Omental fat pad (tissue), 4 donors: Measurements from ENCODE around the gene ATP5PF. TPM values are rescaled to one million over a fixed set of nuclear protein-coding genes. Genes with fewer than 3 reads are reported as not detected.
A peak's percentile ranks its signal among the peaks of the same experiment; 100 is the strongest.

Experiments
- ATAC-seq: fragments of 150-250 bp; one replicate; pipeline ENCODE4 v1.9.1; 2016; ENCODE audit warnings: mild to moderate bottlenecking, moderate library complexity; ENCODE audit not compliant: low FRiP score
- DNase-seq: peaks from one replicate; pipeline ENCODE4 v3.0.0-alpha.2; 2019; ENCODE audit warnings: low spot score
- CTCF ChIP-seq, 3 donors: fragments of 450-650 bp; IDR thresholded peaks; one replicate each; pipeline ENCODE4 v1.5.1; 2016 to 2017; ENCODE audit warnings: antibody characterized with exemption in 3 of 3, mild to moderate bottlenecking in 3 of 3, moderate library complexity in 2 of 3
- total RNA-seq, 4 donors: library from RNA; depleted of rRNA; stranded (reverse); fragments of >200 nt; gene quantifications; one replicate each; pipeline ENCODE4 v1.1.0, GENCODE V29; 2016

The ATP5PF gene
- total RNA-seq, 4 donors from 2014 or later, result 69.1 to 110 (median 94.1) TPM

- TF ChIP-seq CTCF (IDR thresholded peaks at IDR 0.05), result no peak
- DNase-seq (no peak), ATAC-seq (no peak)
Observed at GRCh38 chr21:25742900-25743299, 8.2 kb upstream of the ATP5PF start.

GRCh38 chr21:25737421-25737820, 2.7 kb upstream of the ATP5PF start:
- ATAC-seq (no peak), DNase-seq (no peak)
- TF ChIP-seq CTCF (IDR thresholded peaks at IDR 0.05), result no peak

- ATAC-seq, result peak; percentile 63
Observed at GRCh38 chr21:25735646-25736597, 1.2 kb upstream of the ATP5PF start.

GRCh38 chr21:25734654-25734903, 125 bp downstream of the ATP5PF start:
- TF ChIP-seq CTCF (IDR thresholded peaks at IDR 0.05), result no peak
- ATAC-seq, result no peak
- no peak for DNase-seq

More at GRCh38 chr21:25735646-25736597, 1.2 kb upstream of the ATP5PF start:
- peak; percentile 62 for DNase-seq
- TF ChIP-seq CTCF (IDR thresholded peaks at IDR 0.05), result no peak

- no peak for TF ChIP-seq CTCF (IDR thresholded peaks at IDR 0.05)
- no peak for DNase-seq
- ATAC-seq, result peak; percentile 27
Observed at GRCh38 chr21:25733859-25734653, 648 bp downstream of the ATP5PF start.

- no peak for ATAC-seq
- no peak for TF ChIP-seq CTCF (IDR thresholded peaks at IDR 0.05)
- DNase-seq, result no peak
Observed at GRCh38 chr21:25732091-25732760, 2.5 kb downstream of the ATP5PF start.
